H9 (cell line): ENCODE measurements around the gene KIAA0513. TPM values are rescaled to one million over a fixed set of nuclear protein-coding genes. Genes with fewer than 3 reads are reported as not detected.

ENCODE experiments used
- DNase-seq: peaks from one replicate; pipeline ENCODE4 v3.0.0-alpha.2; 2017
- H2AFZ ChIP-seq: one replicate; pipeline ENCODE4 v1.6.1; 2013; ENCODE audit warnings: mild to moderate bottlenecking, low read length, control low read depth, moderate library complexity
- H2AK5ac ChIP-seq: 2 replicates; pipeline ENCODE4 v1.6.1; 2013; ENCODE audit warnings: low read length, control low read depth, mixed read lengths; ENCODE audit not compliant: insufficient read length
- H2BK120ac ChIP-seq: one replicate; pipeline ENCODE4 v1.6.1; 2013; ENCODE audit warnings: low read depth, mild to moderate bottlenecking, low read length, control low read depth, inconsistent platforms; ENCODE audit not compliant: poor library complexity, severe bottlenecking
- H2BK12ac ChIP-seq: 2 replicates; pipeline ENCODE4 v1.6.1; 2013; ENCODE audit warnings: low read length, control low read depth, mixed read lengths, low read depth; ENCODE audit not compliant: insufficient read length
- H2BK15ac ChIP-seq: 2 replicates; pipeline ENCODE4 v1.6.1; 2013; ENCODE audit warnings: low read depth, low read length, control low read depth
- H2BK20ac ChIP-seq: one replicate; pipeline ENCODE4 v1.6.1; 2013; ENCODE audit warnings: low read depth, mild to moderate bottlenecking, low read length, control low read depth, inconsistent platforms; ENCODE audit not compliant: poor library complexity, severe bottlenecking
- H2BK5ac ChIP-seq: 2 replicates; pipeline ENCODE4 v1.6.1; 2013; ENCODE audit warnings: low read length, control low read depth, mixed read lengths; ENCODE audit not compliant: insufficient read length
- H3K14ac ChIP-seq: 2 replicates; pipeline ENCODE4 v1.6.1; 2013; ENCODE audit warnings: low read length, control low read depth; ENCODE audit not compliant: insufficient read depth
- H3K18ac ChIP-seq: 2 replicates; pipeline ENCODE4 v1.6.1; 2013; ENCODE audit warnings: low read depth, mild to moderate bottlenecking, mixed read lengths, low read length, control low read depth; ENCODE audit not compliant: insufficient read length
- H3K23ac ChIP-seq: 2 replicates; pipeline ENCODE4 v1.6.1; 2013; ENCODE audit warnings: low read length, control low read depth, mixed read lengths, low read depth; ENCODE audit not compliant: insufficient read length
- H3K23me2 ChIP-seq: 2 replicates; pipeline ENCODE4 v1.6.1; 2013; ENCODE audit warnings: low read depth, mild to moderate bottlenecking, mixed read lengths, low read length, control low read depth; ENCODE audit not compliant: insufficient read length, poor library complexity, severe bottlenecking
- H3K27ac ChIP-seq: 2 replicates; pipeline ENCODE4 v1.5.1; 2013; ENCODE audit warnings: low read length, control low read depth, mixed read lengths, low read depth; ENCODE audit not compliant: insufficient read length
- H3K27me3 ChIP-seq: 2 replicates; pipeline ENCODE4 v1.6.1; 2013; ENCODE audit warnings: low read length, control low read depth, inconsistent platforms; ENCODE audit not compliant: insufficient read depth
- H3K4ac ChIP-seq: 2 replicates; pipeline ENCODE4 v1.6.1; 2013; ENCODE audit warnings: low read depth, mild to moderate bottlenecking, control low read depth, inconsistent platforms, low read length, moderate library complexity
- H3K4me1 ChIP-seq: 2 replicates; pipeline ENCODE4 v1.6.1; 2013; ENCODE audit warnings: low read length, control low read depth, inconsistent platforms; ENCODE audit not compliant: insufficient read depth
- H3K4me2 ChIP-seq: 2 replicates; pipeline ENCODE4 v1.6.1; 2013; ENCODE audit warnings: low read length, control low read depth, mixed read lengths; ENCODE audit not compliant: insufficient read length, insufficient read depth
- H3K56ac ChIP-seq: 2 replicates; pipeline ENCODE4 v1.6.1; 2013; ENCODE audit warnings: low read depth, mild to moderate bottlenecking, mixed read lengths, low read length, control low read depth; ENCODE audit not compliant: insufficient read length
- H3K79me1 ChIP-seq: 2 replicates; pipeline ENCODE4 v1.6.1; 2013; ENCODE audit warnings: low read depth, mild to moderate bottlenecking, moderate library complexity, low read length, control low read depth, inconsistent platforms; ENCODE audit not compliant: insufficient read depth, poor library complexity, severe bottlenecking
- H3K79me2 ChIP-seq: 2 replicates; pipeline ENCODE4 v1.6.1; 2013; ENCODE audit warnings: low read length, control low read depth, inconsistent platforms; ENCODE audit not compliant: insufficient read depth
- H3K9ac ChIP-seq: 2 replicates; pipeline ENCODE4 v1.6.1; 2013; ENCODE audit warnings: low read length, control low read depth, mixed read lengths; ENCODE audit not compliant: insufficient read length; ENCODE audit errors: extremely low read depth
- H3K9me3 ChIP-seq: one replicate; pipeline ENCODE4 v1.6.1; 2013; ENCODE audit warnings: low read depth, low read length, inconsistent platforms; ENCODE audit not compliant: control insufficient read depth
- H3T11ph ChIP-seq: one replicate; pipeline ENCODE4 v1.6.1; 2013; ENCODE audit warnings: mild to moderate bottlenecking, low read length, control low read depth, inconsistent platforms
- H4K20me1 ChIP-seq: one replicate; pipeline ENCODE4 v1.6.1; 2013; ENCODE audit not compliant: control insufficient read depth, insufficient read length, insufficient read depth
- H4K5ac ChIP-seq: 2 replicates; pipeline ENCODE4 v1.6.1; 2013; ENCODE audit warnings: low read depth, mild to moderate bottlenecking, mixed read lengths, low read length, control low read depth; ENCODE audit not compliant: insufficient read length
- H4K8ac ChIP-seq: replicated peaks from 2 replicates; pipeline ENCODE4 v1.6.1; 2013; ENCODE audit warnings: low read length, control low read depth, mixed read lengths, low read depth; ENCODE audit not compliant: insufficient read length
- H4K91ac ChIP-seq: 2 replicates; pipeline ENCODE4 v1.6.1; 2013; ENCODE audit warnings: low read depth, mild to moderate bottlenecking, moderate library complexity, mixed read lengths, low read length, control low read depth; ENCODE audit not compliant: insufficient read length
- H3K27ac Mint-ChIP-seq, 3 experiments: 2 replicates in 2 of 3; 3 replicates in 1 of 3; pipeline ENCODE4 v1.8.0; 2020 to 2021; ENCODE audit warnings: mixed read lengths in 3 of 3, mild to moderate bottlenecking in 1 of 3, moderate library complexity in 1 of 3
- H3K27me3 Mint-ChIP-seq: 2 replicates; pipeline ENCODE4 v1.8.0; 2021; ENCODE audit warnings: low read depth, mild to moderate bottlenecking, moderate library complexity, mixed read lengths
- H3K36me3 Mint-ChIP-seq, 3 experiments: 2 replicates in 2 of 3; 3 replicates in 1 of 3; pipeline ENCODE4 v1.8.0; 2020 to 2021; ENCODE audit warnings: low read depth in 3 of 3, mixed read lengths in 3 of 3; ENCODE audit not compliant: insufficient read depth in 1 of 3
- H3K4me1 Mint-ChIP-seq, 2 experiments: 2 replicates each; pipeline ENCODE4 v1.8.0; 2020; ENCODE audit warnings: mixed read lengths in 2 of 2
- H3K4me3 Mint-ChIP-seq, 2 experiments: 2 replicates in 1 of 2; 3 replicates in 1 of 2; pipeline ENCODE4 v1.8.0; 2020 to 2021; ENCODE audit warnings: mild to moderate bottlenecking in 2 of 2, mixed read lengths in 2 of 2, moderate library complexity in 1 of 2
- H3K9me3 Mint-ChIP-seq, 2 experiments: 2 replicates in 1 of 2; 3 replicates in 1 of 2; pipeline ENCODE4 v1.8.0; 2020; ENCODE audit warnings: mild to moderate bottlenecking in 2 of 2, mixed read lengths in 2 of 2, moderate library complexity in 1 of 2
- WGBS: extraction: QIAGEN DNeasy Blood & Tissue Kit; methylation state at CpG from one replicate; pipeline ENCODE4 v1.1.7; 2013; ENCODE audit warnings: missing lambda C conversion rate, low lambda C conversion rate, mixed read lengths; ENCODE audit not compliant: insufficient read length; ENCODE audit errors: extremely low coverage; 5-methylcytosine and 5-hydroxymethylcytosine counted together
- total RNA-seq: library from RNA; stranded (reverse); gene quantifications from 2 replicates; pipeline ENCODE4 v1.2.1, GENCODE V29; 2021
- TF ChIP-seq, protein P1 (sequence below): fragments of 200-600 bp; sonication (generic); conservative IDR thresholded peaks from 3 replicates; pipeline ENCODE4 v1.8.0; 2021; ENCODE audit warnings: antibody characterized with exemption, mild to moderate bottlenecking

KIAA0513 gene
- total RNA-seq, 1 experiment from 2014 or later = 4.7 TPM

DNA sequence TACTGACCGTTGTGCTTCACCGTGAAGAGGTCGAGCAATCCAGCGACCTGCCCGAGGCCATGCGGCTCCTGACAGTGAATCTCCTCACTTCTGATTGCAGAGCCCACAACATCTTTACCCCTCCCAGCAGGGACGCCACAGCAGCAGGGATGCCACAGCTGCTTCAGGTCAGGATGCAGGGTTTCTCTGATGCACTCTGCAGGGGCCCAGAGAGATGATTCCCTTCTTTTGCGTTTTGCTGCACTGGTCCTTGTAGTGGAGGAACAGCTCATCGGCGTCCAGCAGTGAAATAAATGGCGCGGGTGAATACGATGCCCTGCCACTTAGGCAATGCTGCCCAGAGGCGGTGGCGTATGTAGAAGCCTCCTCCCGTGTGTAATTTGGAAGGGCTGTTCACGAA is 5.6 kb downstream of the KIAA0513 start:
- Histone ChIP-seq H4K20me1 (no peaks in the 10 kb centered on the region), H2BK20ac (no peak overlapping the region), H3K9me3 (no peaks in the 10 kb centered on the region), H2BK5ac (no peak overlapping the region), H2AFZ (no peak overlapping the region), H3K4ac (no peak overlapping the region), H4K91ac (no peak overlapping the region), H2BK120ac (no peak overlapping the region), H3K18ac (no peak overlapping the region), H3T11ph (no peak overlapping the region), H3K23ac (no peak overlapping the region), H3K9ac (no peak overlapping the region), H3K79me1 (no peaks in the 10 kb centered on the region), H3K27me3 (no peaks in the 10 kb centered on the region; the same call in 1 of the 2 replicates), H2AK5ac (no peak overlapping the region), H3K23me2 (peaks cover 2% of the 10 kb centered on the region), H4K8ac (no peak overlapping the region), H3K4me1 (no peaks in the 10 kb centered on the region), H2BK12ac (no peak overlapping the region), H3K79me2 (no peaks in the 10 kb centered on the region), H3K14ac (no peak overlapping the region; the same call in 1 of the 2 replicates), H4K5ac (no peak overlapping the region), H2BK15ac (no peak overlapping the region), H3K4me2 (no peak overlapping the region), H3K56ac (no peak overlapping the region), H3K27ac (no peak overlapping the region)
- no CpG with 5 or more reads among the region's 17 CpGs for WGBS
- Mint-ChIP-seq H3K4me3 (peak overlapping the region in 1 of 2 experiments; percentile 54; a peak in 2 of 5 replicates), H3K9me3 (no peaks in the 10 kb centered on the region), H3K4me1 (peaks cover 22 to 25% of the 10 kb centered on the region in 2 experiments), H3K27ac (no peak overlapping the region), H3K27me3 (peaks cover 22% of the 10 kb centered on the region), H3K36me3 (no peaks in the 10 kb centered on the region)
- TF ChIP-seq, protein P1, sequence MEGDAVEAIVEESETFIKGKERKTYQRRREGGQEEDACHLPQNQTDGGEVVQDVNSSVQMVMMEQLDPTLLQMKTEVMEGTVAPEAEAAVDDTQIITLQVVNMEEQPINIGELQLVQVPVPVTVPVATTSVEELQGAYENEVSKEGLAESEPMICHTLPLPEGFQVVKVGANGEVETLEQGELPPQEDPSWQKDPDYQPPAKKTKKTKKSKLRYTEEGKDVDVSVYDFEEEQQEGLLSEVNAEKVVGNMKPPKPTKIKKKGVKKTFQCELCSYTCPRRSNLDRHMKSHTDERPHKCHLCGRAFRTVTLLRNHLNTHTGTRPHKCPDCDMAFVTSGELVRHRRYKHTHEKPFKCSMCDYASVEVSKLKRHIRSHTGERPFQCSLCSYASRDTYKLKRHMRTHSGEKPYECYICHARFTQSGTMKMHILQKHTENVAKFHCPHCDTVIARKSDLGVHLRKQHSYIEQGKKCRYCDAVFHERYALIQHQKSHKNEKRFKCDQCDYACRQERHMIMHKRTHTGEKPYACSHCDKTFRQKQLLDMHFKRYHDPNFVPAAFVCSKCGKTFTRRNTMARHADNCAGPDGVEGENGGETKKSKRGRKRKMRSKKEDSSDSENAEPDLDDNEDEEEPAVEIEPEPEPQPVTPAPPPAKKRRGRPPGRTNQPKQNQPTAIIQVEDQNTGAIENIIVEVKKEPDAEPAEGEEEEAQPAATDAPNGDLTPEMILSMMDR = no peak
- DNase-seq = peak; percentile 45
